LNCAP (cell line): Measurements from ENCODE around the gene TENM4.

Source experiments
- TF ChIP-seq, protein P1 (sequence below): fragments of 450-650 bp; IDR thresholded peaks from 2 replicates; pipeline ENCODE4 v1.5.1; 2017; ENCODE audit warnings: mild to moderate bottlenecking

Gene TENM4

DNA sequence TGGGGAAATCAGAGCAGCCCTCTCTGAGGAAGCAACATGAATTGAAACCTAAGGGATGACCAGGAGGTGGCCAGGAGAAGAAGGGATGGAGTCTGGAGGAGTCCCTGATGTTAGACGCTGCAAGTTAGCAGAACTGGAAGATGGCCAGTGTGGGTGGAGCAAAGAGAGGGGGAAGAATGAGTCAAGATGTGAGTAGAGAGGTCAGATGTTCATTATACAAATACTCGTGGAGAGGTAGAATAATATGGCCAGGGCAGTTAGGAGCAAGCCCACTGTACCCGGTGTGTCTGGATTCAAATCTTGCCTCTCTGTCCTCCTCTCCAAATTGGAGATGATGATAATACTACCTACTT, 242.0 kb downstream of the TENM4 start:
- TF ChIP-seq, protein P1, sequence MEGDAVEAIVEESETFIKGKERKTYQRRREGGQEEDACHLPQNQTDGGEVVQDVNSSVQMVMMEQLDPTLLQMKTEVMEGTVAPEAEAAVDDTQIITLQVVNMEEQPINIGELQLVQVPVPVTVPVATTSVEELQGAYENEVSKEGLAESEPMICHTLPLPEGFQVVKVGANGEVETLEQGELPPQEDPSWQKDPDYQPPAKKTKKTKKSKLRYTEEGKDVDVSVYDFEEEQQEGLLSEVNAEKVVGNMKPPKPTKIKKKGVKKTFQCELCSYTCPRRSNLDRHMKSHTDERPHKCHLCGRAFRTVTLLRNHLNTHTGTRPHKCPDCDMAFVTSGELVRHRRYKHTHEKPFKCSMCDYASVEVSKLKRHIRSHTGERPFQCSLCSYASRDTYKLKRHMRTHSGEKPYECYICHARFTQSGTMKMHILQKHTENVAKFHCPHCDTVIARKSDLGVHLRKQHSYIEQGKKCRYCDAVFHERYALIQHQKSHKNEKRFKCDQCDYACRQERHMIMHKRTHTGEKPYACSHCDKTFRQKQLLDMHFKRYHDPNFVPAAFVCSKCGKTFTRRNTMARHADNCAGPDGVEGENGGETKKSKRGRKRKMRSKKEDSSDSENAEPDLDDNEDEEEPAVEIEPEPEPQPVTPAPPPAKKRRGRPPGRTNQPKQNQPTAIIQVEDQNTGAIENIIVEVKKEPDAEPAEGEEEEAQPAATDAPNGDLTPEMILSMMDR = no peak

- TF ChIP-seq, protein P1 = no peak
Observed at GRCh38 chr11:79198203-79198897, 242.5 kb downstream of the TENM4 start.

GRCh38 chr11:79196950-79197349, 243.9 kb downstream of the TENM4 start:
- TF ChIP-seq, protein P1 = no peak

DNA sequence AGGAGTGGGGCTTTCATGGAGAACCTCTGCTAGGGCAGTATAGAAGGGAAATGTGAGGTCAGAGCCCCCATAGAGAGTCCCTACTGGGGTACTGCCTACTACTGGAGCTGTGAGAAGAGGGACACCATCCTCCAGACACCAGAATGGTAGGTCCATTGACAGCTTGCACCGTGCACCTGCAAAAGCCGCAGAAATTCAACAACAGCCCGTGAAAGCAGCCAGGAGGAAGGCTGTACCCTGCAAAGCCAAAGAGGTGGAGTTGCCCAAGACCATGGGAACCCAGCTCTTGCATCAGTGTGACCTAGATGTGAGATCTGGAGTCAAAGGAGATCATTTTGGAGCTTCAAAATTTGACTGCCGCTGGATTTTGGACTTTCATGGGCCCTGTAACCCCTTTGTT, 245.6 kb downstream of the TENM4 start:
- TF ChIP-seq, protein P1 = no peak

GRCh38 chr11:79193663-79194310, 247.0 kb downstream of the TENM4 start:
- TF ChIP-seq, protein P1 = no peak

- TF ChIP-seq, protein P1 = no peak
Observed at GRCh38 chr11:79192836-79193235, 248.0 kb downstream of the TENM4 start.

DNA sequence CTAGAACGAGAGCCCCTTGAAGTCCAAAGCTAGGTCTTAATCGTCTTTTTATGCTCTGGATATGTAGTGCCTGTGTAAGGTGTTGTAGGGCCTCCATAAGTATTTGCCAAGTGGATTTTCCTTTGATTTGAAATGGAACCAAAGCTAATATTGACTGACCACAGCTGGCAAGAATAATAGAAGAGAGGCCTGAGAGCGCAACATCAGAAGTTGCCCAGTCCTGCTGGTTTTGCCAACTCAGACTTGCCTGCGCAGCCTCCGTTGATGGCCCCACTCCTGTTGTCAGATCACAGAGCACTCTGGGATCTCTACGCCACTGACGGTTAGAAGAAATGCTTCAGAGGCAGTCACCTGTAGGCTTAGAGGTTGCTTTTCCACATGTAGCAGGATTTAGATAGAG, 251.2 kb downstream of the TENM4 start:
- TF ChIP-seq, protein P1 = no peak

- TF ChIP-seq, protein P1 = no peak
Observed at GRCh38 chr11:79189055-79189454, 251.8 kb downstream of the TENM4 start.
